BJ (cell line): Measurements from ENCODE around the gene PRAMEF17. TPM values are rescaled to one million over a fixed set of nuclear protein-coding genes. Genes with fewer than 3 reads are reported as not detected.
"Not testable (repeated sequence)": the region's sequence is repeated elsewhere in the genome, so short reads cannot be mapped to it uniquely, and the experiment has no call there.

Experiments
- CTCF ChIA-PET: fragments of 350-600 bp; formaldehyde crosslinking; extraction: SDS; loops from one replicate; lab custom pipeline; 2021; ENCODE audit warnings: antibody characterized with exemption, inconsistent platforms; lab: Yijun Ruan, JAX
- POLR2A ChIA-PET: fragments of 300-600 bp; sonication (Branson Sonifier 250); formaldehyde crosslinking; extraction: SDS; loops from one replicate; lab custom pipeline; 2021; ENCODE audit warnings: antibody characterized with exemption; lab: Charles Lee
- DNase-seq: peaks from one replicate; pipeline ENCODE4 v3.0.0-alpha.2; 2011; ENCODE audit warnings: low read depth
- H3K27me3 ChIP-seq: 2 replicates; pipeline ENCODE4 v1.6.0; 2011; ENCODE audit warnings: low read length; ENCODE audit not compliant: control insufficient read depth, insufficient read depth
- H3K36me3 ChIP-seq: 2 replicates; pipeline ENCODE4 v1.5.1; 2011; ENCODE audit warnings: low read length; ENCODE audit not compliant: control insufficient read depth, insufficient read depth
- H3K4me3 ChIP-seq: 2 replicates; pipeline ENCODE4 v1.5.1; 2011; ENCODE audit warnings: low read depth, mild to moderate bottlenecking, control low read depth, low read length
- polyA minus RNA-seq: library from RNA; depleted of rRNA, polyadenylated mRNA; stranded (reverse); fragments of >200 nt; gene quantifications from 2 replicates; pipeline ENCODE4 v1.2.3, GENCODE V29; 2011; rRNA and poly(A)+ RNA removed
- polyA plus RNA-seq: library from polyadenylated mRNA; depleted of rRNA; stranded (reverse); fragments of >200 nt; gene quantifications from 2 replicates; pipeline ENCODE4 v1.2.3, GENCODE V29; 2011; rRNA removed
- TF ChIP-seq, protein P1 (sequence below): IDR thresholded peaks from 2 replicates; pipeline ENCODE4 v1.5.1; 2011; ENCODE audit warnings: low read depth, mild to moderate bottlenecking, control low read depth, inconsistent platforms, low read length, moderate library complexity; ENCODE audit not compliant: insufficient read depth

PRAMEF17 gene, protein sequence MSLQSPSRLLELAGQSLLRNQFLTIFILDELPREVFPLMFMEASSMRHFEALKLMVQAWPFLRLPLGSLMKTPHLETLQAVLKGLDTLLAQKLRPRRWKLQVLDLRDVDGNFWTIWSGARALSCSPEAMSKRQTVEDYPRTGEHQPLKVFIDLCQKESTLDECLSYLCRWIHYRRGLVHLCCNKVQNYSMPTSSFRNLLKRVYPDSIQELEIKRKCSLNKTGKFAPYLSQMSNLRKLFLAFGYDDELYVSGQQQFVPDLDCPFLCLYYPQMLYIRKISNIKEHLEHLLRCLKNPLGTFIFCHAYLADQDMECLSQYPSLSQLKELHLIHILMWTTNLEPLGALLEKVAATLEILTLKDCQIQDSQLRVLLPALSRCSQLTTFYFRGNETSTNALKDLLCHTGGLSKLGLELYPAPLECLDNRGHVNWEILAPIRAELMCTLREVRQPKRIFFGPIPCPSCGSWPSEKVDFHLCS
- polyA plus RNA-seq (not detected in 2 replicates), polyA minus RNA-seq (not detected in 2 replicates)

DNA sequence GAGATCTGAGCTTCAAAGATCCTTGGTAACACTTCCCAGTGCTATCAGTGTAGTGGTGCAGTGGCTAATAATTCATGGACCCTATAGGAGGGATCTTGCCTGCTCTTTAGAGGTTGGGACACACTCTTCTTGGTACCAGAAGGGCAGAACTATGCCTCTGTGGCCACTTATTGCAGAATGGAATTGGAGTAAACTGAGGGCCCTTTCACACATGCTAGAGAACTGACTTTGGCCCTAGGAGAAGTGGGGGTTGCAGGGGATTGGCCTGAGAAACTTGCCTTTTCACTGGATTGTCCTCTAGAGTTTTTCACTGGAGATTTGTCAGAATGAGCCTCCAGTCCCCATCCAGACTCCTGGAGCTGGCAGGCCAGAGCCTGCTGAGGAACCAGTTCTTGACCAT is at the start of gene PRAMEF17:
Gene PRAMEF17 (plus strand): TSS at position 301 of the 400 bp plus-strand sequence. CDS start 26 bp downstream, at position 327.
- H3K4me3 ChIP-seq, POLR2A ChIA-PET, H3K27me3 ChIP-seq, DNase-seq, H3K36me3 ChIP-seq, CTCF ChIA-PET: not testable (repeated sequence)

DNA sequence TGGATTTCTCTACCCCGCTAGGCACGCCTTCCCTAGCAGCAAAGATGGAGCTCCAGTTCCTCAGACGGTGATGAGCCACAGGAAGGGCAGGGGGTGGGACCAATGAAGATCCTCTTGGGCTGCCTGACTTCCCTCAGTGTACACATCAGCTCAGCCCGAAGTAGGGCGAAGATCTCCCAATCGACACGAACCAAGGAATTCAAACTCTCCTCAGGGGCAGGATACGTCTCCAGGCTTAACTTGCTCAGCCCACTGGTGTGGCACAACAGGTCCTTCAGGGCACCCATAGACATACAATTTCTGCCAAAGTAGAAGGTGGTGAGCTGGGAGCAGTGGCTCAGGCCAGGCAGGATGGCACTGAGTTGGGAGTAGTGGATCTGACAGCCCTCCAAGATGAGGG is 46.9 kb upstream of the PRAMEF17 start:
- H3K27me3 ChIP-seq, CTCF ChIA-PET, POLR2A ChIA-PET, H3K4me3 ChIP-seq, H3K36me3 ChIP-seq, DNase-seq: not testable (repeated sequence)

DNA sequence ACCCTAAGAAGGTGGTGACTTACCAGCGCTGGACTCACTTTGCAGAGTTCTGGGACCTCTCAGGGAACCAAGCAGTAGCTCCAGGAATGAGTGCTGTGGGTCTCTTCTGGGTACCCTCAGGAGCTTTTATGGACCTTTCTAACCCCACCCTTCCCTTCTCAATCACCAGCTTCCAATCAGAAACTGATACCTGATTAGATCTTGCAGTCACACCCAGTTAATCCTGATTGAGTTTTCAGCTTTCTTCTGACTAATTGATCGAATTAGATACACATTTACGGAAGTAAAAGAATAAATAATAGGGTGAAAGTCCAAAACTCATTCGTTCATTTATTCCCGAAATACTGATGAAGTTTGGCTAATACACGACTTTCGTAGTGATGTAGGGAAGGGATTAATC is 42.4 kb upstream of the PRAMEF17 start, which contains the start of gene PRAMEF14:
Gene PRAMEF14 (minus strand): TSS at position 101 of the 400 bp plus-strand sequence. CDS start 1,820 bp downstream, outside the sequence.
- not testable (repeated sequence) for H3K4me3 ChIP-seq

DNA sequence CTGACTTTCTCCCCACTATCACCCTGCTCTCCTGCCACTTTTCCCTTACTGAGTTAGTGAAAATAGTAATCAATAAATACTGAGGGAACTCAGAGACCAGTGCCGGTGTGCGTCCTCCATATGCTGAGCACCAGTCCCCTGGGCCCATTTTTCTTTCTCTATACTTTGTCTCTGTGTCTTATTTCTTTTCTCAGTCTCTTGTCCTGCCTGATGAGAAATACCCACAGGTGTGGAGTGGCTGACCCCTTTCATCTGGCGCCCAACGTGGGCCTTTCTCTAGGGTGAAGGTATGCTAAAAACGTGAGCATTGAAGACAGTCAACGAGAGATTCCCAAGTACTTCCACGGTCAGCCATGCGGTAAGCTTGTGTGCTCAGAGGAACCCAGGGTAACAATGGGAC is 36.0 kb upstream of the PRAMEF17 start:
- CTCF ChIA-PET, DNase-seq, POLR2A ChIA-PET, H3K36me3 ChIP-seq, H3K27me3 ChIP-seq, H3K4me3 ChIP-seq: not testable (repeated sequence)

More for the DNA sequence above, 42.4 kb upstream of the PRAMEF17 start, which contains the start of gene PRAMEF14:
- POLR2A ChIA-PET, CTCF ChIA-PET, H3K36me3 ChIP-seq, H3K27me3 ChIP-seq, DNase-seq: not testable (repeated sequence)

DNA sequence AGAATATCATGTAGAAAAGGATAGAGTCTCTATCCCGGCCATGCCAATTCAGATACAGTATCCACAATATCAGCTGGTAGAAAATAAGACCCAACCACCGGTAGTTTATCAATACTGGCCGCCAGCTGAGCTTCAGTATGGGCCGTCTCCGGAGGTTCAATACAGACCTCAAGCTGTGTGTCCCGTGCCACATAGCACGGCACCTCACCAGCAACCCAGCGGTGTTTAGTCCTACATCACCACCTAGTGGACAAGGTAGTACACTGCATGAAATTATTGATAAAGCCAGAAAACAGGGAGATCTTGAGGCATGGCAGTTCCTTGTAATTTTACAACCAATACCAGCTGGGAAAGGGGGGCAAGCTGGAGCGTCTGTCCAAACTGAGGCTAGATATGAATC is 35.0 kb upstream of the PRAMEF17 start:
- POLR2A ChIA-PET, H3K27me3 ChIP-seq, H3K36me3 ChIP-seq, H3K4me3 ChIP-seq, CTCF ChIA-PET, DNase-seq: not testable (repeated sequence)

DNA sequence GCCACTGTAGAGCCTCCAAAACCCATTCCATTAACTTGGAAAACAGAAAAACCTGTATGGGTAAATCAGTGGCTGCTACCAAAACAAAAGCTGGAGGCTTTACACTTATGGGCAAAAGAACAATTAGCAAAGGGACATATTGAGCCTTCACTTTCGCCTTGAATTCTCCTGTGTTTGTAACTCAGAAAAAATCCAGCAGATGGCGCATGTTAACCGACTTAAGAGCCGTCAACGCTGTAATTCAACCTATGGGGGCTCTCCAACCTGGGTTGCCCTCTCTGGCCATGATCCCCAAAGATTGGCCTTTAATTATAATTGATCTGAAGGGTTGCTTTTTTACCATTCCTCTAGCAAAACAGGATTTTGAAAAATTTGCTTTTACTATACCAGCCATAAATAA is 32.7 kb upstream of the PRAMEF17 start:
- H3K36me3 ChIP-seq, CTCF ChIA-PET, DNase-seq, H3K27me3 ChIP-seq, POLR2A ChIA-PET, H3K4me3 ChIP-seq: not testable (repeated sequence)
- TF ChIP-seq, protein P1, sequence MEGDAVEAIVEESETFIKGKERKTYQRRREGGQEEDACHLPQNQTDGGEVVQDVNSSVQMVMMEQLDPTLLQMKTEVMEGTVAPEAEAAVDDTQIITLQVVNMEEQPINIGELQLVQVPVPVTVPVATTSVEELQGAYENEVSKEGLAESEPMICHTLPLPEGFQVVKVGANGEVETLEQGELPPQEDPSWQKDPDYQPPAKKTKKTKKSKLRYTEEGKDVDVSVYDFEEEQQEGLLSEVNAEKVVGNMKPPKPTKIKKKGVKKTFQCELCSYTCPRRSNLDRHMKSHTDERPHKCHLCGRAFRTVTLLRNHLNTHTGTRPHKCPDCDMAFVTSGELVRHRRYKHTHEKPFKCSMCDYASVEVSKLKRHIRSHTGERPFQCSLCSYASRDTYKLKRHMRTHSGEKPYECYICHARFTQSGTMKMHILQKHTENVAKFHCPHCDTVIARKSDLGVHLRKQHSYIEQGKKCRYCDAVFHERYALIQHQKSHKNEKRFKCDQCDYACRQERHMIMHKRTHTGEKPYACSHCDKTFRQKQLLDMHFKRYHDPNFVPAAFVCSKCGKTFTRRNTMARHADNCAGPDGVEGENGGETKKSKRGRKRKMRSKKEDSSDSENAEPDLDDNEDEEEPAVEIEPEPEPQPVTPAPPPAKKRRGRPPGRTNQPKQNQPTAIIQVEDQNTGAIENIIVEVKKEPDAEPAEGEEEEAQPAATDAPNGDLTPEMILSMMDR: peak; percentile 36

DNA sequence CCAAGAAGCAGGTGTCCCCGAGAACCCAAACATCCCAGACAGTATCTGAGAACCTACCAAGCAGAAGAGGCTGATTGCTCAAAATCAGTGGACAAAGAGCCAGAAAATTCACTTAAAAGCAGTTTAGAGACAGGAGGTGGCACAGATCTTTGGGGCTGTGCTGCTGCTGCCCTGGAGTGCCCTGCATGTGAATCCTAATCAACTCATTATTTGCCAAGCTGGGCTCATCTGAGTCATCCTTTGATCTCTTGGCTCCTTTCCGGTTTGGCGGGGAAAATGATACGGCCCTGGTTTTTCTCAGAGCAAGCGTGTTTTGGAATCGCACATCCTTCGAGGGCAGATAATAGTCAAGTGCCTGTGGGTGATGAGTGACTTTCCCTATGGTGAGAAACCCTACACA is 27.1 kb upstream of the PRAMEF17 start:
- H3K4me3 ChIP-seq, H3K27me3 ChIP-seq, POLR2A ChIA-PET, CTCF ChIA-PET, H3K36me3 ChIP-seq, DNase-seq: not testable (repeated sequence)

DNA sequence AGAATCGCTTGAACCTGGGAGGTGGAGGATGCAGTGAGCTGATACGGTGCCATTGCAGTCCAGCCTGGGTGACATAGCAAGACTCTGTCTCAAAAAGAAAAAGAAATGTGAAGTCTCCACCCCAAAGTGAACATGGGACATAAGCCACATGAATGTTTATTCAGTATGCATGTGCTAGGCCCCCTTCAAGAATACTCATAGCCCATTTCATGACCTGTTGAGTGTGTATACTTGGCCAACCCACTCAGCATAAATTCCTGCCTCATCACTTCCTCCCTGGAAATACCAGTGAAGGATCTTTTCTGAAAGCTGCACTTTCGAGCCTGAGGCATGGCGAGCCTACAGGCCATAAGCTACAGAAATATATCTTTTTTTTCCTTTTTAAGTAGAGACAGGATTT is 24.5 kb upstream of the PRAMEF17 start:
- DNase-seq, POLR2A ChIA-PET, CTCF ChIA-PET, H3K36me3 ChIP-seq, H3K27me3 ChIP-seq, H3K4me3 ChIP-seq: not testable (repeated sequence)

DNA sequence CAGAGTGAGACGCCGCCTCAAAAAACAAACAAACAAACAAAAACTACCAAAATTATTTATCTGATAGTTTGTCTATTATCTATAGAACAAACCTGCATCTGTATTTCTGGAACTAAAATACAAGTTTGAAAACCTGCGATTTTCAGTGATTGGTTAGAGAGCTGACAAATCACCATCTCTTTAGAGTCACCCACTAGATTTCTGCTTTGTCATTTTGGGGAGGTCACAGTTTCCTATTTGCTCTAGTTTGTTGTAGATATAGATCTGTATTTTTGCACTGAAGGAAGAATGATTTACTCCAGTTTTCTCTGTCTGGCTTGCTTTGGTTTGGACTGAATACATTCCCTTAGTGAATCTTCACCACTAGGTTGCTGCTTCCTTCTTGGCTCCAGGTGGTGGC is 22.9 kb upstream of the PRAMEF17 start:
- CTCF ChIA-PET, H3K27me3 ChIP-seq, H3K4me3 ChIP-seq, H3K36me3 ChIP-seq, POLR2A ChIA-PET, DNase-seq: not testable (repeated sequence)

DNA sequence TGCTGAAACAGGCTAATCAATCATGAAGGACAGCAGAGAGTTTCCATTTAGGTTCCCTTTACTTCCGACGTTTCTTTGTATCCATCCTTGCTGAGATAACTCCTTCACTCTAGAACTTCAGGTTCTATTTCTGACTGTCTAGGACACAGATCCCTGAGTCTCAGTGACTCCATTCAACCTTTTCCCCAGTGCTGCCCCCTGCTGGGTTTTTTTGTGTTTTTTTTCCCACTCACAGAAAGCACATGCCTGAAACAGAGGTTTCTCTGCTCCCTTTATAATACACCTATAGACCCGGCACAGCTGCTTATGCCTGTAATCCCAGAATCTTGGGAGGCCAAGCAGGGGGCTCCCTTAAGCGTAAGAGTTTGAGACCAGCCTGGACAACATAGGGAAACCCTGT is 20.9 kb upstream of the PRAMEF17 start:
- CTCF ChIA-PET, H3K27me3 ChIP-seq, DNase-seq, POLR2A ChIA-PET, H3K4me3 ChIP-seq, H3K36me3 ChIP-seq: not testable (repeated sequence)

DNA sequence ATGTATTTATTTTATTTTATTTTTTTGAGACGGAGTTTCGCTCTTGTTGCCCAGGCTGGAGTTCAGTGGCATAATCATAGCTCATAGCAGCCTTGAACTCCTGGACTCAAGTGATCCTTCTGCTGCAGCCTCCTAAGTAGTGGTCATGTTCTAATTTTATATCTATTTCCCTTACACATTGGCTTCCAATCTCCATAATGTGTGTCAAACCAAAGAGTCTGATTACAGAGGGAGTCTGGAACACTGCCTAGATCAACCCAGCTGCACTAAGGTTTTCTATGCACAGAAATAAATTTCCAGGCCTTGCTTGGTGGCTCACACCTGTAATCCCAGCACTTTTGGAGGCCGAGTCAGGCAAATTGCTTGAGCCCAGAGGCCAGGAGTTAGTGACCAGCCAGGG is 10.4 kb upstream of the PRAMEF17 start:
- CTCF ChIA-PET, H3K27me3 ChIP-seq, POLR2A ChIA-PET, H3K36me3 ChIP-seq, DNase-seq, H3K4me3 ChIP-seq: not testable (repeated sequence)

DNA sequence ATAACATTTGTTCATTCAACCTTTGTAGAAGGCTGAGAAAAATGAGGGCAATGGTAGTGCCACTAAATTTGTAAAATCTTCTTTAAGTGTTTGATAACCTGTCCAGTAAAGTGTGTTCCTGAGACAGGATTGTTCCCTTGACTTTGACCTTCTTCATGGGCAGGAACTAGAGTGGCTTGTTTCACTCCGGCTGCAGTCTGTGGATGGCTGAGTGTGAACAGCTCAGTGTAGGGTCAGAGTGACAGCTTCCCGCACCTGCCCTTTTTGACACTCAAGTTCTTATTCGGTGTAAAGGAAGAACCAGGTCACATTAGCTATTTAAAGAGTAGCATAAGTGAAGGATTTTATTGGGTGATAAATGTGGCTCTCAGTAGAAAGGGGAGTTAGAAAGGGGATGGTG is 9.1 kb upstream of the PRAMEF17 start:
- DNase-seq, H3K4me3 ChIP-seq, H3K27me3 ChIP-seq, H3K36me3 ChIP-seq, POLR2A ChIA-PET: not testable (repeated sequence)
- CTCF ChIA-PET: interaction anchor here (0.6 kb wide), 1 partner anchor 22 kb away, joined by 4 read pairs; no protein-coding TSS in a partner anchor
